CD4-positive, alpha-beta T cell treated with Interleukin-10 for 1 hour (primary cell): ENCODE measurements around the gene SYNE1.

ENCODE experiments used
- DNase-seq: peaks from one replicate; pipeline ENCODE4 v3.0.0-alpha.2; 2020

The SYNE1 gene

GRCh38 chr6:152308306-152308705, 328.9 kb downstream of the SYNE1 start:
- no peak for DNase-seq

- no peak for DNase-seq
Observed at GRCh38 chr6:152305672-152306071, 331.5 kb downstream of the SYNE1 start.

- peak; percentile 87 for DNase-seq
Observed at GRCh38 chr6:152301765-152302568, 335.2 kb downstream of the SYNE1 start.

- no peak for DNase-seq
Observed at GRCh38 chr6:152301021-152301764, 336.0 kb downstream of the SYNE1 start.

GRCh38 chr6:152300517-152300916, 336.6 kb downstream of the SYNE1 start:
- DNase-seq = no peak

DNA sequence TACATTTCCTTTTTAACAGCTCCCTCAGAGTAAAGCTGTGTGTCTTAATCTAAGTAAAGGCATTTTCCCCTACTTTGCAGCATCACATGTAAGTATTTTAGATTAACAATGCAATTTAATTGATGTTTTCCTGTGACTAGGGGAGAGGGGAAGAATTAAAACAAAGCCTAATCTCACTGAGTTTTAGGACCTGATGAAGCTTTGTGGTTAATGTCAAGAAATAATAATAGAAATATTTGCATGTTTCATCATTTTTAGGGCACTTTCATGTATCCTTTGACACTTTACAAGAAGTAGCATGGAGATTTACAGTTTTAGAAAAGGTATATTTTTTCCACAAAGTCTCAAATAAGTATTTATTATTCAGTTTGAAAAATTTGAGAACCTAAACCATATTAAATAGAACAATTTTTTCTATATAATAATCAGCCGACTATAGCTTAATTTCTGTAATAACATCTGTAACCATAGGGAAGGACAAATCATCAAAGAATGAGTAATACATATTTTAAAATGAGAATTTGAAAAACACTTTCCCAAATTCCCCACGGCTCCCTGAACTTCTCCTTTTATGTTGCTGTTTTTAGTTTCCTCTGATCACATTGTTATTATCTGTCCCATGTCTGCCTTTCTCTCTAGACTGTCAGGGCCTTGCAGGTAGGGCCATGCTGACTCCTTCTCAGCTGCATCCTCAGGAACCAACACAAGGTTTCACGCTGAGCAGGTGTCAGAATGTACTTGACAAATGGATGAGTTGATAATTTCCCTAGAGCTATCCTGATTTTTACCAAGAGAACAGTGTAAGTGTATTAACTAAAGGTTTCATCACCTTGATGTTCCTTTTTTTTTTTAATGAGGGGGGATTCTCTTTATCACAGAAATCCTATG, 338.1 kb downstream of the SYNE1 start:
- DNase-seq = no peak

DNA sequence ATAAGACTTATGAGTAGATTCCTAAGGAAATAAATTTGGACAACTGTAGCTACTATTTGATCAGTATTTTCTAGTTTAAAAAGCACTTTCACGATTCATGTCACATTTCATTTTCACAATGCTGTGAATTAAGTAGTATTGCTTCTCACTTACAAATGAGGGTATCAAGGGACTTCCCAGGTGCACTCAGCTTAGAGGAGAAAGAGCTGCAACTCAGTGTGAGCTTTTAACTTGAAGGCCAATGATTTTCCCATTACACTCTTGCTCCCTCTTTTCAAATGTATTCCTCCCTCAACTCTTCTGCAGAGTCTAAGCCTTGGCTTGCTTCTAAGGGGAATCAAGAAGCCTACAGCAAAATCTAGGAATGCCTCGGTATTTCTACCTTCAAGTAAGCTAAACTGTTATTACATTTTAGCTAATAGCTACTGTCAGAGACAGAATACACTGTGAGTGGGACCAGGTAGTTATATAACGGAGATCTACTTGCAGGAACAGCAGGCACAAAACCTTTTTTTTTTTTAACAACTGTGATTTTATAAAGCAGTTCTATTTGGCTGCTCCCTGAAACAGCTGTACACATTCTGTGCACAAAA, 339.0 kb downstream of the SYNE1 start:
- no peak for DNase-seq

- DNase-seq = no peak
Observed at GRCh38 chr6:152296648-152297376, 340.4 kb downstream of the SYNE1 start.

DNA sequence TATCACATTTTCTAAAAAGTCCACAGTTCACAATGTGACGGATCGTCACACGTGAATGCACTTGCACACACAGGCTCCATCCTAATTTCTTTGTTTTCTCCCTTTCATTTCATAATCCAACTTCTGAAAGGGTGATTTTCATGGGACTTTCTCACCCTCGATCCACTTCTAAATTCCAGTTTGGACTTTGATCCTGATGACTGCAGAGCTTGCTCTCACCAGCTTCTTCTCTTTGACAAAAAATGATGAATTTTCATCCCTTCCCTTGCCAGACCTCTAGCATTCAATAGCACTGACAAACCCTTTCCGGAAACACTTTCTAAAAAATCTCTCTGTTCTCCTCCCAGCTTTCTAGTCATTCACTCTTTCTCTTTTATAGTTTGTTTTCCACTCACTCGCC, 341.2 kb downstream of the SYNE1 start:
- DNase-seq = no peak

DNA sequence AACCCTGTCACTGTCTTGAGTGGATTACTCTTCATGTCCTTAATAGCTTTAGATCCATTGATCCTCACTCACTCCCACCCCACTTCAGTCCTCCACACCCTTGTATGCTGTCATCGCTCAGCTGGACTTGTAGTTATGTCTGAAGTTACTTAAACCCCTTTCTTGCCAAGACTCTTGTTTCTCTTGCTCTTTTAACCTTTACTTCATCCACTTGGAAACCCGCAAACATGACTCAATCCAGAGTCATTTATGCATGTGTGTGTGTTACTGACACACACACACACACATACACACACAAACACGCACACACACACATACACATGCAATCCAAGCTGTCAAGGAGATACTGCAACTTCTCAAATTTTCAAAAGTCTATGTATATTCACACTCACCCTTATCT, 341.8 kb downstream of the SYNE1 start:
- DNase-seq = no peak

DNA sequence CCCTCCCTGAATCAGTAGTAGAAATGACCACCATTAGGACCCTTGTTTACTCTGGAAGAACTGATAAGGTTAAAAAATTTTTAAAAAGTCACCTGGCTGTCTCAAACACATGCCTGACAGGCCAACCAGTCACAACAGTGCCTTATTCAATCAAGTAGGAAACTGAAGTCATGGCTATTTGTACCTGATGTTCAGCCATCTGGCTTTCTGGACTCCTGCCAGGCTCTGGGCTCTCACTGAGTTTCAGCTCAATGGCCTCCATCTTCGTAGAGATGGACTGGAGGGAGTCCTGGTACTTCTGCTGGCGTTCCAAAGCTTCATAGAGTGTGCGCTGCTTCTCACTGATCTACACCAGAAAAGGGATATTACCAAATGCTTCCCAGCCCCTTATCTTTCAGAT, 343.8 kb downstream of the SYNE1 start:
- DNase-seq = no peak

DNA sequence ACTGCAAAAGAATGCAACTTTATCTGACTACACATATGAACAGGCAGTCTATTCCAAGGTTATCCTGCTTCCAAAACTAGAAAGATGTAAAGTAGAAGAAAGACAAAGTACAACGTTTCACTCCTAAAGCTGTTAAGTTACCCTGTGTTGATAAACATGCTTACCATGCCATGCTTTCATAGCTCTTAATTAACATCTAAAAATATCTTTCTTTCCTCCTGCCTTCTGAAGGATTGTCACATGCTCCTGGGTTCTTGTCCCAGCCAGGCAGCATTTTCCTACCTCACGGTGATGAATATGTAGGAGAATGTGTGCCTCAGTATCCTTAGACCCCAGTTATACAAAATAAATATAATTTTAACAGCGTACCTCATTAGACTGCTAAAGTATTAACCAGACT, 344.6 kb downstream of the SYNE1 start:
- DNase-seq = no peak

DNA sequence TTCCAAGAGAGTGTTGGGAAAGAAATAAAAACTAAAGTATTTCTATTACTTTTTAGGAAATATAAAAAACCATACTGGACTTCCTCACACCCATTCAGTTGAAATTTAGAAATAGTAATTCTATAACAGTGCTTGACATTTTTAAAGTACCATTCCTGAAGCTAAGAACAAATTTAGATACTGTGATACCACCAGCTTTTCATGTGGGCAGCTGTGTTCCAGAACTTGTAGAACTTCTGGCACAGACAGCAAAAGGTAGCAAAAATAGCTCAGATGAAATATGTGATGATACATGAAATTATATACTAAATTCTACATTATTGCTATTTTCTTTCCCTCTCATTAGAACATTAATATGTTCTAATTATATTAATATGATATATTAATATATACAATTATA, 346.5 kb downstream of the SYNE1 start:
- DNase-seq = no peak

- DNase-seq = no peak
Observed at GRCh38 chr6:152277826-152278329, 359.3 kb downstream of the SYNE1 start.

GRCh38 chr6:152273638-152274037, 363.5 kb downstream of the SYNE1 start:
- no peak for DNase-seq

- DNase-seq = no peak
Observed at GRCh38 chr6:152273002-152273401, 364.2 kb downstream of the SYNE1 start.

GRCh38 chr6:152272486-152272885, 364.7 kb downstream of the SYNE1 start:
- DNase-seq = no peak

GRCh38 chr6:152271776-152272464, 365.2 kb downstream of the SYNE1 start:
- DNase-seq = no peak

DNA sequence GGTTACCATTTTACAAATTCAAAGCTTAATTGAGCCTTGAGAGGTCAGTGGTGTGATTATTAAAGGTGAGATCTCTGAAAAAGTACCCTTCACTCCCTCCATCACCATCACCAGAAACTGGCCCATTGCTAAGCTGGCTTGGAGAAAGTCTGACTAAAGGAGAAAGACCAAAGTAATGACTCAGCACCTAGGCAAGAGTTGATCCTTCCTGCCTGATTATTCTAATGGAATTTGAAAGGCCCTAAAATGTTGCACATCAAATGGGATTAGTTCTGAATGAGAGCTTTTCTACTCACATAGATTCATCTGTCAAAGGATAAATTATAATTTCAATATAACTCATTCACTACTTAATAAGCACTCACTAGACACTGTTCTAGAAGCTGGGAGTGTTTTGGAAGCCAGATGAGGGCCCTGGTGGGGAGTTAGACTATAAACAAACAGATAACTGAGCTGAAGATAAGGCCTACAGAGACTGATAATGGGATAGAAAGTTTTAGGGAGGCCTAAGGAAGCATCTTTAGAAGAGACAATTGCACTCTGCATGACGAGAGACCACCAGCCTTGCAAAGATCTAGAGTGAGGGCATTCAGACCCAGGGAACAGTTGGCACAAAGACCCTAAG, 366.7 kb downstream of the SYNE1 start:
- DNase-seq = no peak

GRCh38 chr6:152268846-152269442, 368.2 kb downstream of the SYNE1 start:
- no peak for DNase-seq
